DMS53 (cell line): ENCODE measurements around the gene FGF1.
A peak's percentile ranks its signal among the peaks of the same experiment; 100 is the strongest.

Source experiments
- DNase-seq: peaks from one replicate; lab custom pipeline; 2025; lab: John Stamatoyannopoulos, UW

Gene FGF1

GRCh38 chr5:142585451-142585850 lies 100.4 kb downstream of the FGF1 start:
- no peak for DNase-seq

- DNase-seq = no peak
Measured at GRCh38 chr5:142584891-142585290, 101.0 kb downstream of the FGF1 start.

DNA sequence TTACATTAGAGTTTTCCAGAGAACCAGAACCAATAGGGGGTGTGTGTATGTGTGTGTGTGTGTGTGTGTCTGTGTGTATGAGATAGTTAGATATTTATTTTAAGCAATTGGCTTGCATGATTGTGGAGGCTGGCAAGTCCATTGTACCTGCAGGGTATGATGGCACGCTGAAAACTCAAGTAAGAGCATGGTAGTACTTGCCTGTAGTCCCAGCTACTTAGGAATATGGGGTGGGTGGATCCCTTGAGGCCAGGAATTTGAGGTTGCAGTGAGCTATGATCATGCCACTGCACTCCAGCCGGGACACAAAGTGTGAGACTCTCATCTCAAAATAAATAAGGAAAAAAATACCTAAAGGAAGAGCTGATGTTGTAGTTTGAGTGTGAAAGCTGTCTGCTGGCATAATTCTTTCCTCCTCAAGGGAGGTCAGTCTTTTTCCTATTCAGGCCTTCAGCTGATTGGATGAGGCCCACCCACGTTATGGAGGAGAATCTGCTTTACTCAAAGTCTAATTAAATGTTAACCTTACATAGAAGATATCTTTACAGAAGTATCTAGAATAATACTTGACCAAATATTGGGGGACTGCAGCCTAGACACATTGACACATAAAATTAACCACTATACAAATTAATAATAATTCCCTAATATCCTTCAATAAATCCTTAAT lies 107.6 kb downstream of the FGF1 start:
- DNase-seq = no peak

DNA sequence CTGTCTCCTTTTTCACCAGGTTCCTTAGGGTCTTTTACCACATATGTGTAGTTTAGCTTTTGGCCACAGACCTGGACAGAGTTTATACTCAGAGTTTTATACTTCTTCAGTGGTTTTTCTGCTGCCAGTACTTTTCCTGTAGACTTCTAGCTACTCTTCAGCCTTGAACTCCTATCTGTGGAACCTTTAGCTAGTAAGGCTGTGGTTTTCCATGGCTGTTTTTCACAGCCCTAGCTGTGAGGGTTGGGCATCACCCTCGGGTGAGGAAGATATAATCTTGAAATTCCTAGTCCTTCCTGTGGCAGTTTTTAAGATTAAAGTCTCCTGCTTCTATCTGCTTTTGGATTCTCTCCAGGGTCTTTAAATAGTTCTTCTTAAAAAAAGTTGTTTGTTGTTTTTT lies 109.1 kb downstream of the FGF1 start:
- no peak for DNase-seq

DNA sequence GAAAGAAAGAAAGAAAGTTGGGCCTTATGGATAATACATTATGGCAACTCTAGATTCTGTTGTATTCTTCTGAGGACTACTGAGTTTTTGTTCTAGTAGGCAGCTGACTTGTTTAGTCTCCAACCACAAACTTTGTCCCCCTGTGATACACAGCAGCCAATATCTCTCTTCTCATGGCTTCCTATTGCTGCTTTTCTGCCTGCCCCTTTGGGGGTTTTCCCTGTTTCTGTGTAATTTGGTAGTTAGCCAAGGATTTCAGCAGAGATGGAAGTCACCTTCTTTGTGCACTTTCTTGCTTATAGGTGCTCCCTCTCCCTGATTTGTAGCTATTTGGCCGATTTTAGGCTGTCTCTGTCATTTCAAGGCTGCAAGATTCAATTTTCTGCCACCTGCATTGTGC lies 109.6 kb downstream of the FGF1 start:
- DNase-seq = no peak

GRCh38 chr5:142572006-142572405 lies 113.9 kb downstream of the FGF1 start:
- DNase-seq = no peak

DNA sequence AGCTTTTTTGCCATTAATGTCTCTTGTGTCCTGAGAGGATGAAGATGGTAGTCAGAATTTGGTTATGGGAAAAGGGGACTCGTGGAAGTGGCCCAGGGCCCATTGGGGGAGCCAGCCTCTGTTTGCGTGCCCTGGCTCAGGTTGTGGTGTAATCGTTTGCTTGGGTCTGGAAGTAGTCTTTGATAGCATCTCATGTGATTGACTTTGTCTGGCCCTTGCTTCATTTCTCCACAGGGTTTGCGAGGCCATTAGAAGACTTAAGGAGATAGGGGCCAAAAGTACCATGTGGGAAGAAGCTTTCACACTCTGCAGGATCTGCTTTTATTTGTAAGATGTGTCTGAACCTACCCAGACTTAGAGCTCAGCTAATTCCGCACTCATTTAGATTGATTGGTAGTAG lies 114.5 kb downstream of the FGF1 start:
- no peak for DNase-seq

DNA sequence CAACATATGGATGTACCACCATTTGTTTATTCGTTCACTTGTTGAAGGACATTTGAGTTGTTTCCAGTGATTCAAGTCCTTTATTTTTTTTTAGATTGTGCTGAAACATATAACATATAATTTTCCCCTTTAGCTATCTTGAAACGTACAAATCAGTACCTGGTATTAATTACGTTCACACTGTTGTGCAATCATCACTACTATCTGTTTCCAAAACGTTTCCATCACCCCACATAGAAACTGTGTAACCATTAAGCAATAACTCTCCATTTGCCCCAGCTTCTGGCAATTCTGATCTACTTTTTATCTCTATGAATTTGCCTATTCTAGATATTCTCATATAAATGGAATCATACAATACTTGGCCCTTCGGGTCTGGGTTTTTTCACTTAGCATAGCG lies 116.0 kb downstream of the FGF1 start:
- no peak for DNase-seq

GRCh38 chr5:142568996-142569335 lies 116.9 kb downstream of the FGF1 start:
- DNase-seq = no peak

- DNase-seq = no peak
Measured at GRCh38 chr5:142568283-142568995, 117.5 kb downstream of the FGF1 start.

DNA sequence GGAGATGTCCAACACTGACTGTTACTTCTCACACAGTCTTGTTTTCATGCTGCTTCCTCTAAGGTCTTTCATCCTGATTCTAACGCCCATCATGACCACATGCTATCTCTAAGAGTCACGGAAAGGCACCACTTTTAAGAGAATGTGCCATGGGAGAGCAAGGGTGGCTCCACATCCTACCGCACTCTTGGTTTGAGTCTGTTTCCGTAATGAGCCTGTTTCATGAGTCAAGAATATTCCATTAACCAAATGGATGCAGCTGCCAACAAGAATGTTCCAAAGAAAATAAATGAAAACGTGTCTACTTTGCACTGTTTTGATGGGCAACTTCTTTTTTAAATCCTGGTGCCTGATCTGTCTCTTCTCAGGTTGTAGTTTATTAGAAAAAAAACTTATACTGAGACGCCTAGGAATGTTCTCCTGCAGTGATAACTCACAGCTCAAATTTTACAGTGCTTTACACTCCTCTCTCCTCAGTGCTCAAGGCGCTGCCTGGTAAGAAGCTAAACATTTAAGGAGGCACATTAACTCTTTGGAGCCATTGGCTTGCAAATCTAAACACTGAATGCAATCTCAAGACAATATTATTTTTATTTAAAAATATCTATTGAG lies 124.3 kb downstream of the FGF1 start:
- no peak for DNase-seq

- no peak for DNase-seq
Measured at GRCh38 chr5:142561029-142561428, 124.9 kb downstream of the FGF1 start.

- DNase-seq = no peak
Measured at GRCh38 chr5:142552107-142552506, 133.8 kb downstream of the FGF1 start.

DNA sequence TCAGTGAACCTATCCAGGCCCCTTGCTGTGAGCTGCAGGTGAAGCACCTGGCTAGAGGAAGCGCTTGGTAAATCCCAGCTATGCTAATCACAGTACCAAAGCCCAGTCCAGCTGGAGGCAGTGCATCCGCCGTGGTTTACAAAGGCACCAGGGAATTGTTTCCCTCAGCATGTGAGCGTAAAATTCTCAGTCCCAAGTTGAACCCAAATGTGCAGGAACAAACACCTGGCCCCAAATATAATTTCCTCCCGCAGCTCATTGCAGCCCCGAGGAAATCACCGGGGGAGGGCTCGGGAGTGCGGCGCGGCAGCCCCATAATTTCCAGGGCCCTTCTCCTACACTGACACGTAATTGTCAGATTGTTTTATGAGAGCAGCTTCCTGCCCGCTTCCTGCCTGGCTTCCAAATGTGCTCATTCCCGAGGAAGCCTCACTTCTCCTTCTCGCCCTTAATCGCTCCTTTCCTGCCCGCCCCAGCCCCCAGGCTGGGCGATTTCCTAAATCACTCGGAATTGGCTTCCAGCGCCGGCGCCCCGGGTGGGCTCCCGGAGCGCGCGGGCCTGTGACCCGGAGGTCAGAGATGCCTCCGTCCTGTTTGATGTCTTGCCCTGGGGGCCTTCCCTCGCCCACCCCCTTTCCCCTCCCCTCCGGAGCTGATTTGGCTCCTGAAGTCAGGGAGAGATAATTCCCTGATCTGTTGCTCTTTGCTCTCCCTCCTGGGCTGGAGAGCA lies 134.4 kb downstream of the FGF1 start:
- DNase-seq = no peak

- no peak for DNase-seq
Measured at GRCh38 chr5:142550471-142550870, 135.4 kb downstream of the FGF1 start.

DNA sequence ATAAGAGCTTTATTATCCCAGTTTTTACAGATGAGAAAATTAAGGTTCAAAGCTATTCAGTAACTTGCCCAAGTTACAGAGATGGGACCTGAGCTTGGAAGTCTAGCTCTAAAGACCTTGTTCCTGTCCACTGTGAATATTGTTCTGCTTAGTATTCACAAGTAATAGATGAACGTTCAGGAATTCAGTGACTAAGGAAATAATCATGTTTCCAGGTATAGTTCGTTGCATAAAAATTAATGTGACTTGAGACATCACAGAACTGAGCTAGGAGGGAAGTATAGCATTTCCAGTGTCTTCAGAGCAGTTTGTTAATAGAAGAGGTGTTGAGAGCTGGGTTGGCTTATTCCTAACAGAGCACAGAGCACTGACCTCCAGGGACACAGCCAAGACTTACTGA lies 136.1 kb downstream of the FGF1 start:
- DNase-seq = no peak

DNA sequence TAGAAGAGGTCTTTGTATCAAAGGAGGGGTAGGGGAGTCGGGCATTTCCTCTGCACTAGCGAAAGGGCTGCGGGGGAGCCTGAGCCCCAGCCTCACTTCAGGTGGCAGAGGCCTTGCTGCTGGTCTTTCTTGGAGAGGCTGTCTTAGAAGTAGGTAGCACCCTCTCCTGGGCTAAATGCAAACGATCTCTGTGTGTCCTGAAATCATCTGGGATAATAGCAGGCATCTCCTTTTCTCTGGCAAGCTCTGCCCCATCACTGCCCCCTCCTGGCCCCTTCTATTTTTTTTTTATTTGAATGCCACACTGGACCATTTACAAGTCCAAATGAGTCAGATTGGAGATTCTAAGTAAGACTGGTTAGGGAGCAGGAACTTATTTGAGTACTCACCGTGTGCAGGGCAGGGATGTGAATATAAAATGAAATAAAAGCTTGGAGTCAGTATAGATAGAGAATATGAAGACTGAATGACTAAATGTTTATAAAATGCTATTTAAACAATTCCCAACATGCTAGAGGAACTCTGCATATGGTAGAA lies 137.1 kb downstream of the FGF1 start:
- DNase-seq = peak; percentile 96

GRCh38 chr5:142547445-142548380 lies 138.2 kb downstream of the FGF1 start:
- peak; percentile 55 for DNase-seq

GRCh38 chr5:142545650-142546322 lies 140.1 kb downstream of the FGF1 start:
- DNase-seq = no peak

DNA sequence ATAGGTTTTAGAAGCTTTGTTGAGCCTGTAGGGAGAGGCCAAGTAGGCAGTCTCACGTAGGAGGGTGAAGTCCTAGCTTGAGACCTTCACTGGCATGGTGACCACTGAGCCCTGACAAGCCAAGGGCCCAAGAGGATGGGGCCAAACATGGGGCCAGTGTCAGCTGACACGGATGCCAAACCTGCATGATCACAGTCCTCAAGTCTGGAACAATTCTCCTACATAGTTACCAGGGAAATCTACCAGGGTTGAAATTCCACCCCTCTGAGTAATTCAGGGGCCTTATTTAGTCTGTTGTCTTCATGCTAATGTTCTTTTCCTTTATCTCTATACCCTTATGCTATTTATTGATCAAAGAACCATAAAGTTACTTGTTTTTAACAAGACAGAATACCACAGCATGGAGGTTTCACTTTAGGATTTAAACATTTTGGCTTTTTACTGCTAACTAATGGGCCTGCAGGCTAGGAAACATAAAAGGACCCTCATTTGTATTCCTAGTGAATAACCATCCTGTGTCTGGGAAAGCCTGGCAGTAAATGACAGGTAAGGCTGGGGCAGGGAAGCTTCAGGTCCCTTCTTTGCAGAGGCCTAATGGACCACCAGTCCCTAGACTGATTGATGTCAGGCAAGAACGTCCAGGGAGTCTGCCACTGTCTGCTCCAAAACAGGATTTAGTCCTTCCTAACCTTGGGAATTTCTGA lies 140.8 kb downstream of the FGF1 start:
- no peak for DNase-seq
